Stimulated activated CD4-positive, alpha-beta T cell treated with anti-CD3 and anti-CD28 coated beads, Interleukin-1b, Interleukin-23, amount 100 ng/mL, for 1 hour (primary cell): Measurements from ENCODE around the gene CYP1A2.

ENCODE experiments used
- DNase-seq, 2 donors: peaks; one replicate each; pipeline ENCODE4 v3.0.0-alpha.2; 2020; ENCODE audit warnings: low read depth in 2 of 2

The CYP1A2 gene

GRCh38 chr15:74802862-74803447, 54.3 kb downstream of the CYP1A2 start:
- DNase-seq = no peak

GRCh38 chr15:74804935-74805334, 56.3 kb downstream of the CYP1A2 start:
- DNase-seq = no peak
